NT2/D1 (cell line): Measurements from ENCODE around the gene COBLL1.

Experiments used
- SUZ12 ChIP-seq: IDR thresholded peaks from 2 replicates; pipeline ENCODE4 v1.6.1; 2011; ENCODE audit not compliant: insufficient read length, insufficient read depth; ENCODE audit errors: extremely low read depth
- ZNF274 ChIP-seq: IDR thresholded peaks from 2 replicates; pipeline ENCODE4 v1.6.1; 2011; ENCODE audit warnings: mild to moderate bottlenecking, low read depth, low read length

- TF ChIP-seq SUZ12, result no peak
- no peak for TF ChIP-seq ZNF274
Observed at GRCh38 chr2:164662066-164662465, 179.6 kb downstream of the COBLL1 start.
